HG02852 (cell line): ENCODE data around the gene PHB1.

Experiments used
- ATAC-seq: cut with Tn5 transposase; IDR thresholded peaks from one replicate; pipeline ENCODE4 v1.9.1; 2021; ENCODE audit warnings: mild to moderate bottlenecking, moderate library complexity; ENCODE audit not compliant: unreplicated experiment

PHB1 gene

DNA sequence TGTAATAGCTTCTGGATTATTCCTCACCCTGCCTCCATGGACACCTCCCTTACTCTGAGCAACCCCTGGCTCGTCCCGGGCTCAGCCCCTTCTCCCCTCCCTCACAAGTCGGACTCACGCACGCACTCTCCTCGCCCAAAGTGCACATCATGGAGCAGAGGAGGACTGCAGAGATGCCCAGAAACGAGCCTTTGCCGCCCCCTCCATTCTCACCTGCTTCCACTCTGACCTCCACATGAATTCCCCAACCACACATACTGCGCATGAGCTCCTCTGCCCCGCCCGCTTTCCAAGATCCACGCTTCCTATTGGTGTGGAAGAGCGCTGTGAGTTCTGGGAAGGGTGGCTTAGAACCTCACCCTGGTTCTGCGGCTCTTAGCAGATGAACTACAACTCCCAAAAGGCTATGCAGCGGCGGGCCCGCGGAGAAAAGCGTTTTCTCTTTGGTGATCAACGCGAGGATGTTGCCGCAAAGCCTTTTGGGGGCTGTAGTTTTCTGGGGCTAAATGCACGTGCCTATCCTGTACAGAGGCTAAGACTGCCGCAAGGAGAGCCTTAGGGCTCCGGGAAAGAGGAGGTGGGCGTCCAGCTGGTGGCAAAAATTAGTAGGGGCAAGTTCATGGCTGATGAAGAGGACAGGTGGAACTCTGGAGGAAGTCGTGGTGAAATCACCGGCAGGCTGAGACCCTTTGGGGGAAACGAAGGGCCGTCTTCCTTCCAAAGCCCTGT is at the start of gene PHB1:
Gene PHB1 (minus strand): TSS at position 261 of the 729 bp plus-strand sequence. CDS start 1,618 bp downstream, outside the sequence.
- peak; percentile 98 for ATAC-seq

DNA sequence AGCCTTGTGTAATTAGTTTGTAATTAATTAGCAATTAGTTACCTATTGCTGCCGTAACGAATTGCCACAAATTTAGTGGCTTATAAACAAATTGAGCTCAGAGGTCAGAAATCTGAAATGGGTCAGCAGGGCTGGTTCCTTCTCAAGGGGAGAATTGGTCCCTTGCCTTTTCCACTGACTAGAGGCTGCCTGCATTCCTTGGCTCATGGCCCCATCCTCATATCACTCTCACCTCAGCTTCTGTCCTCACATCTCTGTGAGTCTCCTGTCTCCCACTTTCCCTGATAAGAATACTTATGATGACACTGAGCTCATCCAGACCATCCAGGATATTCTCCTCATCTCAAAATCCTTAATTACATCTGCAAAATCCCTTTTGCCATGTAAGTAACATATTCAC is 49.4 kb upstream of the PHB1 start:
- ATAC-seq, result no peak

DNA sequence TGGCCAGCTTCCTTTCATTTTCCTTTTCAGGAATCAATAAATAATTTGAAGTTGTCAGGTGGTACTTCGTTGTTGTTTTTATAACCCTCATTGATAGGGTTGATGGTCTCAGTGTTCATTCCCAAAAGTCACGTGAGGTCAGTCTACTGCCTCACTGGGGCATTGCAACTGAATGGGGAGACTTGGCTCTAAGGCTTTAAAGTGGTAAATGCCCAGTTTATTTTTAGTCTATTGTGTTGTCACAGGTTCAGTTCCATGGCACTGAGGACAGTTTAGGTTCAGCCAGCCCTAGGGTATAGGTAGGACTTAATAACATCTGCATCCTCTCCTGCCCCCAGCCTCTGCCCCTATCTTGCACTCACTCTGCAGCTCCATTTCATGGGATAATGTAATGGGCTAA is 46.9 kb upstream of the PHB1 start:
- ATAC-seq, result no peak

DNA sequence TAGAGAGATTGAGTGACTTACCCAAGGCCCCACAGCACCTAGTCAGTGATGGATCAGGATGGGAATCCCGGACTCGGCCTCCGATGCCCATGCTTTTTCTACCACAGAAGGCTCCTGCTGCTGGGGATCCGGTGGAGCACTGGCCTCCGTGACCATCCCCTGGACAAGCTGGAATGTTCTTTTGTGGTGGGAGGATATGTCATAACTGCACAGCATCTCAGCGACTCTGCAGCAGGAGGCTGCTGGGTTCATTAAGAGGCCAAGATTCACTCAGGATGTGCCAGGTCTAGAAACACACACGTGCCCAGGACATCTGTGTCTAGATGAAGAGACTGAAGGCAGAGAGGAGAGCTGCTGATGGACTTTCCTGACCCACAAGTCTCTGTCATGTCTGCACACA is 45.7 kb upstream of the PHB1 start:
- no peak for ATAC-seq

DNA sequence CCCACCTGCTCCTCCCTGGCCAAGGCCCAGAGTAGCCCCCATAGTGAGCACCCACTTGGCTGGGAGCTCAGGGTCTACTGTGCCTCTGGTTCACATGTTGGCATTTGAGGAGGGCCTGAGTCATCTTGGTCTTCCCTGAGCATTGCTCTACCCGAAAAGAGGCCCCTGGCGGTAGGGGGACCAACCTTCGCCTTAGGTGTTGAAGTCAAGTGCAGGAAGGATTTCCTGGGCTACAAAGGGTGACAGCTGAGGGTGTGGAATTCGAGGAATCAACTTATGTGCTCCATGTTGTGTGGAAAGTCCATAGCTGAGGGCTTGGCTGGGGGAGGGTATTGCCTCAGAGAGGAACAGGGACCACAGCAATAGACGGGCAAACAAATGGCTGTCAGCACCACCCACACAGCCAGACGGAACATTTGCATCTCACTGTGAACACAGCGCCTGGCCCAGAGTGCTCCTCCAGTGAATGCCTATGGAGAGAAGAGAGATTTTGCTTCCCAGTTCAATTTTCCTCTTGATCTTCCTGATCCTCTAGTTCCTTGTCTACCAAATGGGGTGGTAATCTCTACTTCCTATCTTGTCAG is 44.8 kb upstream of the PHB1 start:
- no peak for ATAC-seq

DNA sequence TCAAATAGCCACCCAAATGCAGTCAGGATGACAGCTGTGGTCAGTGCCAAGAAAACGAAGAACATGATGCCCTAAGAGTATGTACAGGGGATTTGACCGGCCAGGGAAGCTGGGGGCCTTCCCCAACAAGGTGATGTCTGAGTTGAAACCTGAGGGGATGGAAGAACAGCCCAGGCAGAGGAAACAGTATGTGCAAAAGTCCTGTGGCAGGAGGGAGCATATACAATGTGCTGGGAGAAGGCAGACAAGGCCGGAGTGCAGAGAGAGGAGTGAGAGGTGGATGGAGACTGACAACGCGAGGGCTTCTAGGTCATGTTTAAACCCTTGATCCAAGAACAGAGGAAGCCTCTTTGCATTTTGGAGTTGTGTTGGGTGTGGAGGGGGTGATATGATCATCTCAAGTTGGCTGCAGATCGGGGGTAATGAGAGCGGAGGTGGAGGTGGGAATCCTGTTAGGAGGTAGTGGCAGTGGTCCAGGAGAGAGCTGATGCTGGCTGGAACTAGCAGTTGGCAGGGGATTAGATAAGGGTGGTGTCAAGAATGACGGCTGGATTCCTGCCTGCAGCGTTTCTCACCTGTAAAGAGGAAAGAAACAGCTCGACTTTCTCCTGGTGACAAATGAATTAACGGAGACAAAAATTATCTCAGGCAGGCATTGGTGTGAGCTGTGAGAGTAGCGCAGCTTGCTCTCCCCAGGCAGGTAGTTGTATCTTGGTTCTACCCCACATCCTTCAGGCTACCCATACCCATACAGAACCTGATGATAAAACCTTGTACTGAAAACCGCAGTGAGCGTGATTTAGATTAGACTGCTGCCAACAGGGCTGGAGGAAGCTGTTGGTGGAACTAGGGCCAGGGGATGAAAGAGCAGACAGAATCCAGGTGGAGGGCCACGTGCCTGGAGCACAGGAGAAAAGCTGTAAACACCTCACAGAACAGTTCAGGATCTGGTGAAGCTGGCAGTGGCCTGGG is 43.2 kb upstream of the PHB1 start:
- no peak for ATAC-seq

DNA sequence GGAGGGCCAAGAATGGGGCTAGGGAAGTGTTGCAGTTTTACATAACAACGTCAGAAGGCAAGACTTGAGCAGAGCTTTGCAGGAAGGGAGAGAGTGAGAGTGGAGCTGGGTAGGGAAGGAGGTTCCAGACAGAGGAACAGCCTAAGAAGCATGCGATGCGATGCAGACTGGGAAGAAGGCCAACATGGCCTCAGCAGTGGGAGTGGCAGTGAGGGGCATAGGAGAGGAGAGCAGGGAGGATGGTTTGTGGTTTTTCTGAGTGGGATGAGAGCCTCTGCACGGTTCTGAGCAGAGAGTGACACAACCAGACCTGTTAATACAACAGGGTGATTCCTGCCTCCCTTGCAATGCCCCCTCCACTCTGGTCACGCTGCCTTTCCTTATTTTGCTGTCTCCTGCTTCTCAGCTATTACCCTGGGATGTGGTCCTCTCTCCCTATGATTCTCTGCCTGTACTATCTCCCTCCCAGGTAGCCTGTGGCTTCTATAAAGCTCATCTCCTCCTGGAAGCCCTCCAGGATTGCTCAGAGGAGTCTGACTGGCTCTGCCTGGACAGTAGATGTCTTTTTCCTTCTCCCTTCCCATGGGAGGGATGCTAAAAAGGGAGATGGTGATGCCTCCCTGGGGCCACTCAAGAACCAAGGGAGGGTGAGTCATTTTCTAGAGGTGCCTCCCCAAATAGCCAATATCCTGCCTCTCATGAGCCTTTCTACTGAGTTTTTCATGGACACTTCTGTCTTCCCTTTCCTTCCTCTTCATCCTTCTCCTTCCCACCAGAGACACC is 41.7 kb upstream of the PHB1 start:
- ATAC-seq, result no peak

DNA sequence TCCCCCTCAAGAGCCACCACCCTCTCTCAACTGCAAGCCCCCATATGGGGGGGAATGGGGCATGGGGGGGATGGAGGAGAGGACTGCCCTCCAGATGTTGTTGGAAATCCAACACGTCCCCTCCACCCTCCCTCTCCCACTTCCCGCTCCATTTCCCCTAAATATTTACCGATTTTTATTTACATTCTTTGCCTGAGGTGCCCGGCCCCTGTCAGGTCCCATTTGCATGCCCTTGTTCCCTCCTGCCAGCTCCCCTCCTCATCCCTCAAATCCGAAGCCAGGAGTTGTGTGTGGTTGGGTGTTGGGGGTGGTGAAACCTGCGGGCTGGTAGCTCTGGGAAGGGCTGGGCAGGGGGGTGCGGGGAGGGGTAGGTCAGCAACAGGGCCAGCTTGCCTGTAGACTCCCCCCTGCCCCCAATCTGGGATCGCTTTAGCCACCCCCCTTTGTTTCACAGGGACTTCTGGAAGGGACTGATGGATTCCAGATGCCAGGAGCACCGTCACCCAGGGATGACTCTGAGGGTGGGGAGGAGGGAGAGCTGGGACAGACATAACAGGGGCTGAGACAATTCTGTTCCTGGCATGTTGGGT is 40.7 kb upstream of the PHB1 start:
- no peak for ATAC-seq

DNA sequence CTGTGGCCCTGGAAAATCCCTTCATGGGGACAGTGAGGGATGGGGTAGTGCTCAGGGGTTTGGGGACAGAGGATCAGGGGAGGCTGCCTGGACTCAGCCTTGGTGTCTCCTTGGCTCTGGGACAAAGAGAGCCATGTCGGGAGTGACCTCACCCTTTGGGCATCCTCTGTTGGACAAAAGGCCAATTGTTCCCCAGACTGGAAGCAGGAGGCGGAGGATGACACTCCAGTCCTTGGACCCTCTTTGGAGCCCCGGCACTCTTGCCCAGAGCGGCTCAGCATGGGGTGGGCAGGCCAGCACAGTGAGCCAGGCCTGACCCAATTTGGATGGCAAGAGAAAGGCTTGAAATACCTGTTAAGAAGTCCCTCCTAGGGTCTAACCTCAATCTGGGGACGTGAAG is 39.4 kb upstream of the PHB1 start:
- no peak for ATAC-seq

DNA sequence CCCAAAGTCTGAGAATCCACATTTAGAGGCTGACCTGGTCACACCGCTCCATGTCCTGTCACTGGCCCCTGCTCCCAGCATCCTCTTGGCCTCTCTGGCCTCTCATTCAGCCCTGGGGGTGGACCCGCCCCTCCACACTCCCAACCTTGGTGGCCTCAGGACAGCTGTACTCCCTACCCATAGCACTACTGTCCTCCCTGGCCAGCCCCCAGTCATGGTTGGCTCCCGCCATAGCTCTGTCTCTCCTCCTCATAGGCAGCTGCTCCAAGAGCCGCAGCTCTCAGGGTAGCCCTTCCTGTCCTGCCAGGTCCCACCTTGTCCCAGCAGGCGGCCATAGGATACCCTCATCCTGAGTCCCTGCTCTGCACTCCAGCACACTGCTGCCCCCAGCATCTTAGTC is 38.0 kb upstream of the PHB1 start:
- no peak for ATAC-seq

DNA sequence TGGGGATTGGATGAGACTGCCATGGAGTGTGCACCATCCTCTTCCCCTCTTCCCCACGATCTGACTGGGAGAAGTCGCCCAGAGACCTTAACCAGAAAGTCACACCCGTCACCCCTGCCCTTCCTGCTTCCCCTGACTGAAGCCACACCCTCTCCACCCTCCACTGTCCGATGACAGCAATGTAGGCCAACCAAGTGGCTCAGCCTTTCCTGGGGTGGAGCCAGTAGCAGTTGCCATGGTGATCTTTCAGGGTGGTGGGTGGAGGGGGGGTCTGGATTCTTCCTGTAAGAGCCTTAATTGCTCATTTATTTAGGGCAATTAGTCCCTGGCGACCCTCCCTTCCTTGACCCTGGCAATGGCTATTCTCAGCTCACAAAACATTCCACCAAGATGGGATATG is 37.5 kb upstream of the PHB1 start:
- no peak for ATAC-seq

DNA sequence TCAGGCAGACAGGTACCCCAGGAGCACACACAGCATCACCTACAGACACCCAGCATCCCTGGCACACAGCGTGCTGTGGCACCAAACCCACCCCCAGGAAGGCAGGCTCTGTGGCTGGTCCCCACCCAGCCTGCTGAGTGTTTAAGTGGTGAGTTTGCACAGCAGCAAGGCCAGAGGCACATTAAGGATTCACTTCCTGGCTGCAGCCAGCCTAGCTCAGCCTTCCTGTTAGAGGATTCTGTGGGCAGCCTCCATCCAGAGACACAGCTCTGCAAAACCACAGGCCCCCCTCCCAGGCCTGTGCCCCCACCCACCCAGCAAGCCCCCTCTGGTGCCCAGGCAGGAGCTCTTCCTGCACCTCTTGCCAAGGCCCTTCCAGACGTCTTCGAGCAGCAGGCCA is 36.1 kb upstream of the PHB1 start:
- ATAC-seq, result no peak

DNA sequence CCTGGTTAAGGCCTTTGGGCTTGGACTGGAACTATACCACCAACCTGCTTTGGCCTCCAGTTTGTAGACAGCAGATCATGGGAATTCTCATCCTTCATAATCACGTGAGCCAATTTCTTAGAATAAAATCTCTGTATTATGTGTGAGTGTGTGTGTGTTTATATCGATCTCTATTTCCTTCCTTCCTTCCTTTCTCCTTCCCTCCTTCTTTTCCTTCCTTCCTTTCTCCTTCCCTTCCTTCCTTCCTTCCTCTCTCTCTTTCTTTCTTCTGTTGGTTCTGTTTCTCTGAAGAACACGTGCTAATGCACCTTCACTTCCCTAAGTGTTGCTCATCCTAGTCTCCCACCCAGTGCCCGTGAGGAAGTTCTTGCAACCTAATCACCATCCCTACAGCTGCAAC is 35.5 kb upstream of the PHB1 start:
- ATAC-seq, result no peak

DNA sequence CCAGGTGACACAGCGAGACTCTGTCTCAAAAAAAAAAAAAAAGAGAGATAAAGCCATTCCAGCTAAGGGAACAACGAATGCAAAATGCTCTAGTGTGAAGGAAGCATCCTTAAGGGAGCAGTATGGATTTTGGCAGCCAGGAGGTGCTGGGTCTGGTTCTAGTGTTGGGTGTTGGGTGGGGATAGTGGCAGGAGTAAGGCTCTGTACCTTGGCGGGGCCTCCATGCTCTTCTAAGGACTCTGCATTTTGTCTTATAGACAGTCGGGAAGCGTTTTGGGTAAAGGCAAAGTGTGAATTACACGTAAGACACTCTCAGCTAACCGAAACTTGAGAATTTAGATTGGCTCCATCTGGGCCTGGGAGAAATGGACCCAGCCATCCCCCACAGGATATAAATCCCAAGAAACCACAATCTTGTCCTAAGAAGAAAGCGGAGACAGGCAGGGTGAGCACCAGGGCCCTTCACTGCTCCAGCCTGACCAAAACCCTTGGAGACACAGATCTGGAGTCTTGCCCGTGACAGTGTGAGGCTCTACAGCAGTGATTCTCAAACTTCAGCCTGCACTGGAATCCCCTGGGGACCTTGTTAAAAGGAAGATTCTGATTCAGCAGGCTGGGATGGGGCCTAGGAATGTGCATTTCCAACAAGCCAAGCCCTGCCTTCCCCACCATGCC is 33.1 kb upstream of the PHB1 start:
- ATAC-seq, result no peak

DNA sequence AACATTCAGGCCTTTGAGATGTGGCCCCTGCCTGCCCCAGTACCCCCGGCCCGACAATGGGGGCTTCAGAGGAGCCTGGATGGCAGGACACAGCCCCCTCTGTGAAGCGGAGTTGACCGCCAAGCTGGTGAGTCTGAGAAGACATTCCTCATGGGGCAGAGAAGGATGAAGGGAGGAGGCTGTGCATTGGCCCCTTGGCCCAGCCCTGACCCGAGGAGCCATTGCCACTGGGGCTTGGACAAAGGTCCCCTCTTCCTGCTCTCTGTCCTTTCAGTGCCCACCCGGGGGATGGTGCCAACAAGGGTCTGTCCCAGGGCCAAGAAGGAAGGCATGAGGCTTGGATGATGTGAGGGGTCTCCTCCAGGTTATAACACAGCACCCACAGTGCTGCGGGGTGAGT is 30.9 kb upstream of the PHB1 start:
- ATAC-seq, result no peak

DNA sequence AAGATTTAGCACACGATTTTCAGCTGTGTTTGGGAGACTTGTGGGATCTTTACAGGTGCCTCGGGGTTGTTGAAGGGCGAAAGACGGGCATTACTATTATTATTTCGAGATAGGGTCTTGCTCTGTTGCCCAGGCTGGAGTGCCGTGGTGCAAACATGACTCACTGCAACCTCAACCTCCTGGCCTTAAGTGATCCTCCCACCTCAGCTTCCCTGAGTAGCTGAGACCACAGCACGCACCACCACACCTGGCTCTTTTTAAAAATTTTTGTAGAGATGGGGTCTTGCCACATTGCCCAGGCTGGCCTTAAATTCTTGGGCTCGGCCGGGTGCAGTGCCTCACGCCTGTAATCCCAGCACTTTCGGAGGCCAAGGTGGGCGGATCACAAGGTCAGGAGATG is 29.7 kb upstream of the PHB1 start:
- no peak for ATAC-seq

DNA sequence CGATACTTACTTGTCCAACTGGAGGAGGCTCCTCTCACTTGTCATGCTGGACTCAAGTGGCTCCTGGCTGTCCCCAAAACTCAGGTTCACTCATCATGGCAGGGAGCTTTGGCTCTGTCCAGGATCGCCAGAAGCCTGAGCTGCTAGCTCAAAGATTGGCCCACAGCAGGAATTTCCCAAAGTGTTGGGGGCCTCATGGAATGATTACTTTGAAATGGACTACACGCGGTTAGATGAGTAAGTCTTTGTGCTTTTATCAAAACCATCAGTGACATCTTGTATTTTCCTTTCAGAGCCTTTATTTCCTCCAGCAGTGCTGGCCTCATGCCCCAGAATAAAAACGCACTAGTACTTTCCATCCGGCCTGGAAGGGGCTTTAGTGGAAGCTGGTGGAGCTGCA is 29.2 kb upstream of the PHB1 start:
- ATAC-seq, result no peak

DNA sequence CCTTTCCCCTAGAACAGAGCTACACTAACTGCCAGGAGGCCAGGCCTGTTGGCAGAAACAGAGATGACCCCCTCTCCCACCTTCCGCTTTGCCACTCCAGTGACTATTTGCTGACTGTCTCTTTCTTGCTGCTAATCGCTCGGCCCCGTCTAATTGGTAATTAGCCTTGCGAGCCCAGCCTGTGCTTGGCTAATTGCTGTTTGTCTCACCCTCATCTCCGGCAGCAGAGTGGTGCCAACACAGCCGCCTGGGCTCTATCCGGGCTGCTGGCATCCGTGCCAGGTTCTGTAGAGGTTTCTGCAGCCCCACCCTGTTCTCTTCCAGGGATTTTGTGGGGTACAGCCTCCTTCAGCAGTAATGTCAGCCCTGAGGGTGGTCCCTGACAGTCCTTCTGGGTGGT is 27.4 kb upstream of the PHB1 start:
- no peak for ATAC-seq

DNA sequence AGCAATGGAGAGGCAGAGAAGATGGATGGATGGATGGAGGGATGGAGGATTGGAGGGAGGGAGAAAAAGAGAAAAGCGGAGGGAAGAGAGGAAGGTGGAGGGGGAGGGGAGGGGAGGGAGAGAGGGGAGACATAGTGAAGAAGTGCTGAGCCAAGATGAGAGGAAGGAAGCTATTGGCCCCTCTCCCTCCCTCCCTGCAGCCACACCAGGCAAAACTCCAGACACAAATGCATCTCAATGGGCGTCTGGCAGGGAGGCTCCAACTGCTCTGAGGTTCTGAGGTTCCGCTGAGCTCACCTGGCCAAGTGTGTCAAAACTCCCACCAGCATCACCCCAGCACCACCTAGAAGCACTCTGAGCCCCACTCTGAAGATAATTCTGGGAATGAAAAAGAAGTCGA is 26.9 kb upstream of the PHB1 start:
- ATAC-seq, result no peak

DNA sequence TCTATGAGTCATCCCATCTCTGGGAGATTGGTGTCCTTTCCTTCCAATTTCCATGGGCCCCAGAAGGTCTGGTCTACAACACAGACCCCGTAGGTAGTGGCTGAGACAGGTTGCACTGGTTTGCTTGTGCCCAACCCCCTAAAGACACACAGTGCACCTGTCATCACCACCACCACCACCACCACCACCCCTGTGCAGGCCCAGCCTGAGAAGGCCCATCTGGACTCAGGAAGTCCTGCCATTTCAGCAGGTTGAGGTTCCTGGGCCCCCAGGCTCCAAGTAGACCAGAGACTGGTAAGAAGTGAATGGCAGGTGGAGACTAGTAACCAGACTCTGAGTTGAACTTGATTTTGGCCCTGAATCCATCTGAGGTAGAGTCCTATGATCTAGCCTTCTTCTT is 25.9 kb upstream of the PHB1 start:
- no peak for ATAC-seq
